NT2/D1 (cell line): ENCODE data around the gene ZNF484.
A peak's percentile ranks its signal among the peaks of the same experiment; 100 is the strongest.
"Not testable (repeated sequence)": the region's sequence is repeated elsewhere in the genome, so short reads cannot be mapped to it uniquely, and the experiment has no call there.

Source experiments
- DNase-seq: peaks from one replicate; pipeline ENCODE4 v3.0.0-alpha.2; 2011; ENCODE audit warnings: low read depth, low spot score
- H3K27me3 ChIP-seq: 2 replicates; pipeline ENCODE4 v1.6.0; 2011; ENCODE audit warnings: mild to moderate bottlenecking; ENCODE audit not compliant: insufficient read length, insufficient read depth
- H3K36me3 ChIP-seq: 2 replicates; pipeline ENCODE4 v1.6.1; 2011; ENCODE audit warnings: mild to moderate bottlenecking, low read length, mixed read lengths; ENCODE audit not compliant: insufficient read depth, insufficient read length
- H3K4me1 ChIP-seq: 2 replicates; pipeline ENCODE4 v1.5.1; 2011; ENCODE audit not compliant: insufficient read depth, insufficient read length
- H3K4me3 ChIP-seq: 2 replicates; pipeline ENCODE4 v1.5.1; 2011; ENCODE audit warnings: low read depth; ENCODE audit not compliant: insufficient read length
- H3K9ac ChIP-seq: 2 replicates; pipeline ENCODE4 v1.6.0; 2011; ENCODE audit warnings: low read depth; ENCODE audit not compliant: insufficient read length
- H3K9me3 ChIP-seq: 2 replicates; pipeline ENCODE4 v1.5.1; 2011; ENCODE audit warnings: mild to moderate bottlenecking, low read length; ENCODE audit not compliant: insufficient read depth
- SUZ12 ChIP-seq: IDR thresholded peaks from 2 replicates; pipeline ENCODE4 v1.6.1; 2011; ENCODE audit not compliant: insufficient read length, insufficient read depth; ENCODE audit errors: extremely low read depth
- YY1 ChIP-seq: IDR thresholded peaks from 2 replicates; pipeline ENCODE4 v1.6.1; 2011; ENCODE audit not compliant: insufficient read length, insufficient read depth
- ZNF274 ChIP-seq: IDR thresholded peaks from 2 replicates; pipeline ENCODE4 v1.6.1; 2011; ENCODE audit warnings: mild to moderate bottlenecking, low read depth, low read length

ZNF484 gene

DNA sequence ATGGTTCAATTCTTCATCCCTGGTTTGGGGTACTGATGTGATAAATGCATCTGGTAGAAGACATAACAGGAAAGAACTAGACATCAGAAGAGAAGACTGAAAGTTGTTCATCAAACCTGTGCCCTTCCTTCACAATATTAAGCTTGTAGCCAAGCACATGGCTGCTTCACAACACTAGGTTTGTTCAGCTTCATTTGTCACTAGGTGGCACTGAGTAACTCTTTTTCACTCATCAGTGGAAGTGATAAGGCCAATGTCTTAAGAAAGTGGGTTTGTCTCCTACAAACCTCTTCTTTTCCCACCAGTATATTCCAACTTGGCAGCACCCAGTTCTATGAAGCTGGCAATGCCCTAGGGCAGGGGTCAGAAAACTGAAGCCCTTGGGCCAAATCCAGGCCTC lies 26.9 kb downstream of the ZNF484 start:
- H3K36me3 ChIP-seq: peaks cover 48% of the 10 kb centered on the region
- no peaks in the 10 kb centered on the region for H3K4me1 ChIP-seq
- no peak for DNase-seq

GRCh38 chr9:92848740-92849139 lies 29.1 kb downstream of the ZNF484 start:
- not testable (repeated sequence) for DNase-seq, H3K4me1 ChIP-seq, H3K9ac ChIP-seq, H3K4me3 ChIP-seq, H3K27me3 ChIP-seq
- peaks cover 42% of the 10 kb centered on the region for H3K36me3 ChIP-seq
- peaks cover 63% of the 10 kb centered on the region for H3K9me3 ChIP-seq

More for the DNA sequence above, 26.9 kb downstream of the ZNF484 start:
- TF ChIP-seq YY1: no peak
- no peak for TF ChIP-seq SUZ12
- TF ChIP-seq ZNF274: no peak
- Histone ChIP-seq H3K27me3 (no peaks in the 10 kb centered on the region), H3K9ac (no peak overlapping the region), H3K9me3 (peaks cover 41% of the 10 kb centered on the region), H3K4me3 (no peak overlapping the region)

GRCh38 chr9:92846662-92847145 lies 31.1 kb downstream of the ZNF484 start:
- Histone ChIP-seq H3K9ac (no peak overlapping the region), H3K36me3 (peaks cover 35% of the 10 kb centered on the region), H3K4me1 (no peaks in the 10 kb centered on the region), H3K9me3 (peaks cover 67% of the 10 kb centered on the region), H3K4me3 (no peak overlapping the region), H3K27me3 (no peaks in the 10 kb centered on the region)
- no peak for TF ChIP-seq YY1
- TF ChIP-seq ZNF274: peak; percentile 84
- TF ChIP-seq SUZ12: no peak
- DNase-seq: no peak

DNA sequence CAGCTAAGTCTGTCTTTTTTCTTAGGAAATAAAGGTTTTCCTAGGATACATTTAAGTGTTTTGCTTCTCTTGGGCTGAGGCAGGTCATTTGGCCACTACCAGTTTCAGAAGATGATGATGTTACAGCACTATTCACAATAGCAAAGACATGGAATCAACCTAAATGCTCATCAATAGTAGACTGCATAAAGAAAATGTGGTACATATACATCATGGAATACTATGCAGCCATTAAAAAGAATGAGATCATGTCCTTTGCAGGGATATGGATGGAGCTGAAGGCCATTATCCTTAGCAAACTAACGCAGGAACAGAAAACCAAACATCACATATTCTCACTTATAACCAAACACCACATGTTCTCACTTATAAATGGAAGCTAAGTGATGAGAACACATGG lies 39.4 kb downstream of the ZNF484 start:
- H3K9ac ChIP-seq, H3K36me3 ChIP-seq, DNase-seq, H3K4me3 ChIP-seq, H3K27me3 ChIP-seq, H3K4me1 ChIP-seq: not testable (repeated sequence)
- H3K9me3 ChIP-seq: peaks cover 19% of the 10 kb centered on the region

- Histone ChIP-seq H3K9ac (no peak overlapping the region), H3K9me3 (peaks cover 28% of the 10 kb centered on the region), H3K4me3 (no peak overlapping the region), H3K36me3 (no peaks in the 10 kb centered on the region), H3K27me3 (no peaks in the 10 kb centered on the region), H3K4me1 (no peaks in the 10 kb centered on the region)
- DNase-seq: no peak
- TF ChIP-seq ZNF274 (no peak), SUZ12 (no peak), YY1 (no peak)
Measured at GRCh38 chr9:92837191-92837590, 40.6 kb downstream of the ZNF484 start.

DNA sequence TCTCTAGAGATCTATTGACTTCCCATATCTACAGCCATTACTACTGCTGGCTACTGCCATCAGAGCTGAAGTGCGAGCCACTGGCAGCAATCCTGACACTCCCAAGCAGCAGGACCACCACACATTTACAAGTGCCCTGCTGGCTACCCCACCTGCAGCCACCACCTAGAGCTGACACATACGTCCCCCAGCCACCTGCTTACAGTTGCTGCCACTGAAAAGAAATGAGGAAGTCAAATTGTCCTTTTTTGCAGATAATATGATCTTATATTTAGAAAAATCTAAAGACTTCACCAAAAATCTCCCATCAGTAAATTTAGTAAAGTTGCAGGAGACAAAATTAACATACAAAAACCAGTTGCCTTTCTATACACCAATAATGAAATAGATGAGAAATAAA lies 48.4 kb downstream of the ZNF484 start:
- DNase-seq: no peak
- Histone ChIP-seq H3K27me3 (no peaks in the 10 kb centered on the region), H3K9ac (no peak overlapping the region), H3K4me3 (no peak overlapping the region), H3K9me3 (peaks cover 27% of the 10 kb centered on the region), H3K36me3 (no peaks in the 10 kb centered on the region), H3K4me1 (no peaks in the 10 kb centered on the region)
- TF ChIP-seq ZNF274 (no peak), SUZ12 (no peak), YY1 (no peak)

DNA sequence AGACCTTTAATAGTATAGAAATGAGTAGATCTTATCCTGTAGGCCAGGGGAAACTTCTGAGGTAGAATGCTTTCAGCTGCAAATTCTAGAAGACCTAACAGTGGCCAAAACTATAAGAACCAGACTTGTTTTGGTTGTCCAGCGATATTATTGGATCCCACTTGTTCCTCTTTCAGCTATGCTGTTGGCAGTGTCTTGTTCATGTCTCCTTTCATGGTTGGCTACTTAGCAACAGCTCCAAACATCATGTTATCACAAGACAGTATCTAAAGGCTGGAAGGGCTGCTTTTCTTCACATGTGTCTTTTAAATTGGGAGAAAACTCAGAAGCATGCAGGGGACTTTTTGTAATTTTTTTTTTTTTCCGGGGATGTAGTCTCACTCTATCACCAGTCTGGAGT lies 52.8 kb downstream of the ZNF484 start:
- H3K9ac ChIP-seq, H3K4me1 ChIP-seq, DNase-seq, H3K27me3 ChIP-seq, H3K36me3 ChIP-seq, H3K4me3 ChIP-seq, H3K9me3 ChIP-seq: not testable (repeated sequence)

DNA sequence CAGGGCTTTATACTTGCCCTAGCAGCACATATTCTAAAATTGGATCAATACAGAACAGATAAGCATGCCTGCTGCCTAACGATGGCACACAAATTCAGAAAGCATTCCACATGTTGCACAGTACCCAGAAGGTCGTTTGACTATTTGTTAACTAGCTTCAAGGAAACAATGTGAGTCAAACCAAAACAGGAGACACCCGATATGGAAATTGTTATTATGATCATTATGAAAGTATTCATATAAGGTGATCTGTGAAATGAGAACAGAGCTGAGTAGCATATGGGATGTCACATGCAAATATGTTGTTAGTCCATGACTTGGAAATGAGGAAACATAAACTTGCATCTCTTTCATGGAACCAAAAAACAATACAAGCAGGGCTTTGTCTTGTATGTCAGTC lies 56.9 kb downstream of the ZNF484 start:
- TF ChIP-seq ZNF274: no peak
- no peak for TF ChIP-seq YY1
- TF ChIP-seq SUZ12: no peak
- no peaks in the 10 kb centered on the region for H3K36me3 ChIP-seq
- no peak overlapping the region for H3K4me3 ChIP-seq
- H3K4me1 ChIP-seq: no peaks in the 10 kb centered on the region
- H3K27me3 ChIP-seq: no peaks in the 10 kb centered on the region
- no peak overlapping the region for H3K9ac ChIP-seq
- no peak for DNase-seq
- H3K9me3 ChIP-seq: no peaks in the 10 kb centered on the region

GRCh38 chr9:92819898-92820297 lies 57.9 kb downstream of the ZNF484 start:
- H3K9me3 ChIP-seq, H3K4me3 ChIP-seq, DNase-seq, H3K9ac ChIP-seq, H3K27me3 ChIP-seq, H3K36me3 ChIP-seq, H3K4me1 ChIP-seq: not testable (repeated sequence)

- not testable (repeated sequence) for DNase-seq, H3K9me3 ChIP-seq, H3K36me3 ChIP-seq, H3K4me1 ChIP-seq
- Histone ChIP-seq H3K27me3 (peaks cover 79% of the 10 kb centered on the region), H3K4me3 (peak overlapping the region; percentile 50), H3K9ac (peak overlapping the region; percentile 32)
Measured at GRCh38 chr9:92809629-92810326, 68.1 kb downstream of the ZNF484 start.
